Fibroblast of the aortic adventitia (primary cell): ENCODE measurements around the gene SLAMF8. TPM values are rescaled to one million over a fixed set of nuclear protein-coding genes. Genes with fewer than 3 reads are reported as not detected.

Source experiments
- DNase-seq: peaks from one replicate; pipeline ENCODE4 v3.0.0-alpha.2; 2010; ENCODE audit warnings: low read depth
- H3K4me3 ChIP-seq: 2 replicates; pipeline ENCODE4 v1.5.1; 2011; ENCODE audit warnings: low read depth, mild to moderate bottlenecking, control low read depth, low read length, moderate library complexity
- CTCF ChIP-seq: IDR thresholded peaks from 2 replicates; pipeline ENCODE4 v1.5.1; 2011; ENCODE audit warnings: mild to moderate bottlenecking, low read length, control low read depth, inconsistent platforms; ENCODE audit not compliant: insufficient read depth
- total RNA-seq: library from RNA; depleted of rRNA; stranded (reverse); fragments of >200 nt; gene quantifications from 2 replicates; pipeline ENCODE4 v1.2.3, GENCODE V29; 2012; ENCODE audit warnings: low replicate concordance

Gene SLAMF8
- total RNA-seq, 1 donor = not detected

- H3K4me3 ChIP-seq = no peak overlapping the region
- no peak for TF ChIP-seq CTCF
- no peak for DNase-seq
These were observed 9.2 kb upstream of the SLAMF8 start for GRCh38 chr1:159817276-159818041.

- peak; percentile 71 for TF ChIP-seq CTCF
- H3K4me3 ChIP-seq = no peak overlapping the region
- DNase-seq = peak; percentile 62
These were observed 5.4 kb upstream of the SLAMF8 start for GRCh38 chr1:159821171-159821867.

GRCh38 chr1:159823406-159823805 lies 3.3 kb upstream of the SLAMF8 start:
- no peak for DNase-seq
- H3K4me3 ChIP-seq = no peak overlapping the region
- no peak for TF ChIP-seq CTCF

GRCh38 chr1:159825564-159825963 lies 1.1 kb upstream of the SLAMF8 start:
- no peak for DNase-seq
- H3K4me3 ChIP-seq = no peak overlapping the region
- TF ChIP-seq CTCF = no peak

DNA sequence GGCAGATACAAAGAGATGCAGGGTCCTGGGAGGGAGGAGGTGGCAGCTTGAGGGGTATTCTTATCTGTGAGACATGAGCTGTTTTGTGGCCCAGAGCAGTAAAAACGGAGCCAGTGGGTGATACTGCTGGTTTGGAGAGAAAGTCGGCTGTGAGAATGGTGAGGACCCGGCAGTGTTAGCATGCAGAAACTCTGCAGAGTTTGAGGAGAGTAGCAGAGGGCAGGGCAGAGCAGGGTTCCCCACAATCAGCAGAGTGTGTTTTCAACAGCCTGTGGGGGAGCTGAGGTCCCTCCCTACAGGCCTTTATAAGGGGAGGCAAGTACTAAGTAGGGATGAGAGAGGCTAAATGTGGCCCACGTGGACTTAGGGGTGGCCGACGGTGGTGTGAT lies 423 bp downstream of the SLAMF8 start:
- no peak for TF ChIP-seq CTCF
- no peak for DNase-seq
- no peak overlapping the region for H3K4me3 ChIP-seq

DNA sequence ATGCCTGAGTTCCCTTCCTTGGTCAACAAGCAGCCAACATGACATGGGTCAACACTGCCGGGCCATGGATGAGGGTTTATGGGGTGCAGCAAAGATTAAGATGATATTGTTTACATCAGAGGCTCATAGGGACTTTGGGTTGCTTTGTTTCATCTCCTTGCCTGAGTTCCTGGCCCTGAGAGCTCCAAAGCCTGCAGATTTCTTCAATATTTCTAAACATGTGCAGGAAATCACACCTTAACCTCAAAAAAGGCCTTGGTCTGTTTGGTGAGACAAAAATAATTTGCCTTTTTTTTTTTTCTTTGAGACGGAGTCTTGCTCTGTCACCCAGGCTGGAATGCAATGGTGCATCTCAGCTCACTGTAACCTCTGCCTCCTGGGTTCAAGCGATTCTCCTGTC lies 876 bp downstream of the SLAMF8 start:
- TF ChIP-seq CTCF = no peak
- no peak for DNase-seq

More for the DNA sequence above, 876 bp downstream of the SLAMF8 start:
- H3K4me3 ChIP-seq = no peak overlapping the region
